GM18520 (cell line): ENCODE results near the gene C6orf62.
"Not testable (repeated sequence)": the region's sequence is repeated elsewhere in the genome, so short reads cannot be mapped to it uniquely, and the experiment has no call there.

Source experiments
- ATAC-seq: cut with Tn5 transposase; IDR thresholded peaks from one replicate; pipeline ENCODE4 v1.9.1; 2021; ENCODE audit not compliant: unreplicated experiment

C6orf62 gene

DNA sequence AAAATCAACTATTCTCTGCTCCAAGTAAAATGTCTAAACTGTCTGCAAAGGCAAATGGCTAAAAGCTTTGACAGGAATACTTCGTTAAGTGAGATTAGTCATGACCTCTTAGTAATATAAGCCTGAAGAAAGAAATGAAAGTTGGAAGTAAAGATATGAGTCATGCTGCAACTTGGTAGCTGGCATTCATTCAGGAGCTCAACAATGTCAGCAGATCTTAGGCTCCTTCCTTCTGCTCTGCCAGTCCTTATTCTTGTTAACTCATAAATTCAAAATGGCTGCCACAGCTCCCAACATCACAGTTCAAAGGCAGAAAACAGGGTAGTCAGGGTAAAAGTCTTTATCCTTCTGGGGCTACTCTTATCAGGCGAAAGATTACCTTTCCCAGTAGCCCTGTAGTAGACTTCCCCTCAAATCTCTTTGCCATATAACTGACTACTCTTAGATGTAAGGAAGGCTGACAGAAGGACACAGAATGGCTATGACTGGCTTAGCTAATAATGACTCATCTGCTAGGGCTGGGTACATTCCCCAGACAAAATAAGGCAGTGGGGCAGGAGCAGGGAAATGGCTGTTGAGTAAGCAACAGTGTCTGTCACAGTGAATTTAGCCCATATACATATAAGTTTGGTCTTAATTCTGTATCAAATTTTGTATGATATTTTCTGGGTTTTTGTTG, 24.4 kb upstream of the C6orf62 start:
- ATAC-seq, result peak; percentile 77

- no peak for ATAC-seq
Measured at GRCh38 chr6:24742216-24742738, 23.3 kb upstream of the C6orf62 start.

DNA sequence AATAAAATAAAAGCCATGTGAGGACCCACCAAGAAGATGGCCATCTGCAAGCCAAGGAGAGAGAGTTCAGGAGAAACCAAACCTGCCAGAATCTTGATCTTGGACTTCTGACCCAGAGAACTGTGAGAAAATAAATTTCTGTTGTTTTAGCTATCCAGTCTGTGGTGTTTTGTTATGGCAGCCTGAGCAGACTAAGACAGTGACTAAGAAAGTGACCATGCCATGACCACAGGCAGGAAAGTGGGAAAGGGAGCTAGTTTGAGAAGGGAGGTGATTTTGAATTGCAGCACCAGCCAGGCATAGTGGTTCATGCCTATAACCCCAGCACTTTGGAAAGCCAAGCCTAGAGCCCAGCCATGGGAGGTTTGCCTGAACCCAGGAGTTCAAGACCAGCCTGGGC, 21.9 kb upstream of the C6orf62 start:
- no peak for ATAC-seq

DNA sequence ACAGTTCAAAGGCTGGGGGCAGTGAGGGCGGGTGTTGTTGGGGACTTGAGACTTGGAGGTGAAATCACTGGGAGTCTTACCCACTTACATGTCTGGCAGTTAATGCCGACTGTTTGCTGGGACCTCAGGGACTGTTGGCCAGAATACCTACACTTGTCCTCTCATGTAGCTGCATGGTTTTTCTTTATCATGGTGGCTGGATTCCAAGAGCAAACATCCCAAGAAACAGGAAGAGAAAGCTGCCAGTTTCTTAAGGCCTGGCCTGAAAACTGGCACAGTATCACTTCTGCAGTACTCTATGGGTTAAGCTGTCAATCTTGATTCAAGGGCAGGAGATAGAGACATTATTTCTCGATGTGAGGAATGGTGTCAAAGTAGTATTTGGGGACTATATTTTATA, 19.8 kb upstream of the C6orf62 start:
- no peak for ATAC-seq

GRCh38 chr6:24734710-24735109, 15.8 kb upstream of the C6orf62 start:
- not testable (repeated sequence) for ATAC-seq

DNA sequence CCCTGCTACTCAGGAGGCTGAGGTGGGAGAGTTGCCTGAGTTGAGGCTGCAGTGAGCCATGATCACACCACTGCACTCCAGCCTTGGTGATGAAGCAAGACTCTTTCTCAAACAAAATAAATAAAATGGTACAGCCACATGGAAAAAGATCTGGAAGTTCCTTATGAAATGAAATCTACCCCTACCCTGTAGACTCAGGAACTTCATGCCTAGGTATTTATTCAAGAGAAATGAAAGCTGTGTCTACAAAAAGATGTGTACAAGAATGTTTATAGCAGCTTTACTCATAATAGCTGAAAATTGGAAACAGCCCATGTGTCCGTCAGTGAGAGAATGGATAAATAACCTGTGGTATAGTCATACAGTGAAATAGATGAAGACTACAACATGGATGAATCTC, 15.2 kb upstream of the C6orf62 start:
- ATAC-seq, result no peak

- ATAC-seq, result not testable (repeated sequence)
Measured at GRCh38 chr6:24731456-24732134, 12.6 kb upstream of the C6orf62 start.

DNA sequence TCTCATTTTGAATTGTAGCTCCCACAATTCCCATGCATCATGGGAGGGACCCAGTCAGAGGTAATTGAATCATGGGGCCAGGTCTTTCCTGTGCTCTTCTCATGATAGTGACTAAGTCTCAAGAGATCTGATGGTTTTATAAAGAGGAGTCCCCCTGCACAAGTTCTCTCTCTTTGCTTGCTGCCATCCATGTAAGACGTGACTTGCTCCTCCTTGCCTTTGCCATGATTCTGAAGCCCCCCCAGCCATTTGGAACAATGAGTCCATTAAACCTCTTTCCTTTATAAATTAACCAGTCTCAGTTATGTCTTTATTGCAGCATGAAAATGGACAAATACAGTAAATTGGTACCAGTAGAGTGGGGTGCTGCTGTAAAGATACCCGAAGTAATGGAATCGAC, 11.7 kb upstream of the C6orf62 start:
- not testable (repeated sequence) for ATAC-seq

- ATAC-seq, result no peak
Measured at GRCh38 chr6:24723270-24723669, 4.3 kb upstream of the C6orf62 start.

DNA sequence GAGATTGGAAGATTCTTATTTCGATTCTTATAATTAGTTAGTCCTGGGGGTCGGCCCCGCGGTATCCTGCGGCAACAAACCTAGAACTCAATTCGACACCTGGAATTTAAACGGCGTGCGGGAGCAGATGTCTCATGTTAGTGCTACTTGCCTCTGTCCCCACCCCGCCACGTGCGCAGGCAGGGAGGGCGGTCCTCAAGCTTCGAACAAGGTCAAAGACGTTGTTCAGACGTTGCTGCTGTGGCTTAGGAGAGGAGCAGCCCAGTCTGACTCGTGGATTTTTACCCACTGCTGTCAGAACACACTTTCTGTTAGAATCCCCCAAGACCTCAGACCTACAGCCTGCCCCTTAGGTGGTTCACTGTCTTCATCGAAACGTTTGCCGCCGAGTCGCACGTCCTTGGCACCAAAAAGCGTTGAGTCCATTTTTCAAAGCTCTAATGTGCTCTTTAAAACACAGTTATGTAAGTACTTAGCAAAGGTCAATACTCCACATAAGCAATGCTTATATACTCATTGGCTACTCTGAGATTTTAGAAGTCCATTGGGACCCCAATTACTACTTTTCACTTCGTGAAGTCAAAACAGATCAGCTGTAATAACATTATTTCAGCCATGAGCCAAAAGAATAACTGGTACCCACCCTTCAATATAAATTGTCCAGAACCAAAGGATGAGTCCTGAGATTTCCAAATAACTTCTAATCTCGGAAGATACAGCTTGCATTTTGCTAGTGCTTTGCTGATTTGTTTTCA, 2.7 kb upstream of the C6orf62 start:
- ATAC-seq, result peak; percentile 28

GRCh38 chr6:24720604-24721460, 1.9 kb upstream of the C6orf62 start:
- peak; percentile 76 for ATAC-seq

DNA sequence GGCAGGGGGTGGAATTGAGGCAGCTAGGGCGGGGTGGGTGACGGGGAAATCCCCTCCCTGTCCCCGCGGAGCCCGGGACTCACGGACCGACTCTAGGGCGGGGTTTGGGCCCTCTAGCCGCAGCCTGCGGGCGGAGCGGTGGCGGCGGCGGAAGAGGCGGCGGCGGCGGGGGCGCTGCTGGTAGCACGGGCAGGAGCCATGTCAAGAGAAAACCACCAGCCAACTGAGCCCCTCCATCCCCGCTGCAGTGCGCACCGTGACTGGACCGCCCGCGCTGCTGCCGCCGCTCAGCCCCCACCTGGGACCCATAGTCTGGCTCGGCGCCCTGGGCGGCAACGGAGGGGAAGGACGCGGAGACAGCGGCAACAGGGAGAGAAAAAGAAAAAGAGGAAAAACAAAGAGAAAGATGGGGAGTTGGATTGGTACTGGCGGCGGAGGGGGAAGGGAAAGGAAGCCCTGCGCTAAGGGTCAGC, 1.2 kb upstream of the C6orf62 start:
- ATAC-seq, result no peak

GRCh38 chr6:24718449-24719124, 367 bp downstream of the C6orf62 start:
- ATAC-seq, result no peak

DNA sequence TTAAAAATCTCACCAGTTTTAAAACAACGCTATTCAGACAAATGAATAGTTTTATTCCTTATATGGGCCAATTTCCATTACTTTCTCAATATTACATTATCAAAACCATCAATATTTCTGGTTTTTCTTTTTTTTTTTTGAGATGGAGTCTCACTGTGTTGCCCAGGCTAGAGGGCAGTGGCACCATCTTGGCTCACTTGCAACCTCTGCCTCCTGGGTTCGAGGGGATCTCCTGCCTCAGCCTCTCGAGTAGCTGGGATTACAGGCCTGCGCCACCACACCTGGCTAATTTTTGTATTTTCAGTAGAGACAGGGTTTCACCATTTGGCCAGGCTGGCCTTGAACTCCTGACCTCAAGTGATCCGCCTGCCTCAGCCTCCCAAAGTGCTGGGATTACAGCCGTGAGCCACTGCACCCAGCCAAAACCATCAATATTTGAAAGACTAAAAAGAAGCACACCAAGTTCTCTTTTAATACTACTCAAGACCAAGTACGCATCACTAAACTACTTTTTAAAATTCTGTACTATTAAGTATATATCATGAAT, 2.3 kb downstream of the C6orf62 start:
- ATAC-seq, result not testable (repeated sequence)

DNA sequence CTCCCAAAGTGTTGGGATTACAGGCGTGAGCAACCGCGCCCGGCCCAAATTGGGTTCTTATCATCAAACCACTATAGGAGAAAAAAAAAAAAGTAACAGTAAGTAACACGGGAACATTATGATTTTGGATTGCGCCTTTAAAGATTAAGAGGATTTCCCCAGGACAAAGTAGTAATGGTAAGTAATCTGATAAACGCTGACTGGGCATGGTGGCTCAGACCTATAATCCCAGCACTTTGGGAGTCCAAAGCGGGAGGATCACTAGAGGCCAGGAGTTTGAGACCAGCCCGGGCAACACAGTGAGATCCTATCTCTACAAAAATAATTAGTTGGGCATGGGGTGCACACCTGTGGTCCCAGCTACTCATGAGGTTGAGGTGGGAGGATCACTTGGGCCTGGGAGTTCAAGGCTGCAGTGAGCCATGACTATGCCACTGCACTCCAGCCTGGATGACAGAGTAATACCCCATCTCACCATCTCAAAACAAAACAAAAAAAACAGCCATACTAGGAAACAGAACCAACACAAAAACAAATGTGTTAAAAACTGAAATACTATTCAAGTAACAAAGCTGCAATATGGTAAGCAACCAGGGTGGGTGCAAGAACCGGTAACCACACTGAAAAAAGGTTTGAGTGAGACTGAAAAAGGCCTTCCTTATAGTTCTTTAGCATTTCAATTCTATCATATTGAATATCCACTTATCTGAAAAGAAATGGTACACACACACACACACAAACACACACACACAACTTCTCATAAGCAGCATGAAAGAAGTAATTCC, 8.2 kb downstream of the C6orf62 start:
- no peak for ATAC-seq

DNA sequence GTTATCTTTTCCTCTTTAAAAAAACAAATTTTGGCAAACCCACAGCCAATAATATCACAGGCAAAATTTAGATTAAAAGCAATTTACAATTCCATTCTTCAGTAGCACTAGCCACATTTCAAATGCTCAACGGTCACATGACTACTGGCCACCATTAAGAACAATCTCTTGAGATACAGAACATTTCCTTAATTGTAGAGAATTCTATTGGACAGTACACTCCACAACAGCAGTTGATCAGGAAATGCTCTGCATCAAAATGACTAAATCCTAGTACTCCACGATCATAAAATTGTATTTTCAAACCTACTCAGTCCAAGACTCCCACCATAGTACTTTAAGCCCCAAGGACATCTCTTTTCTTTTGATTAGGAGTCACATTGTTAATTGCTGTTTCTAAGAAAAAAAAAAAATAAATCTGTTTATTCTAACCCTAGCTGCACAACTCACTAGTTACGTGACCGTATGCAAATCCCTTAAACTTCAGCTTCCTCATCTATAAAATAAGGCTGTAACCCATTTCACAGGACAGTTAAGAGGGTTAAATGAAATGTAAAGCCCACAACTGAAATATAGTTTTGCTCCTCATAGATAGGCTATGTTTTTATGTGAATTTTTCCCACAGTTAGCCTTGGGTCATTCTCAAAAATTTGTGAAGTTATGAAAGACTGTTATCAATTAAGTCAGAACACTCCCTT, 9.8 kb downstream of the C6orf62 start:
- ATAC-seq, result no peak

- ATAC-seq, result no peak
Measured at GRCh38 chr6:24708612-24709011, 10.3 kb downstream of the C6orf62 start.

DNA sequence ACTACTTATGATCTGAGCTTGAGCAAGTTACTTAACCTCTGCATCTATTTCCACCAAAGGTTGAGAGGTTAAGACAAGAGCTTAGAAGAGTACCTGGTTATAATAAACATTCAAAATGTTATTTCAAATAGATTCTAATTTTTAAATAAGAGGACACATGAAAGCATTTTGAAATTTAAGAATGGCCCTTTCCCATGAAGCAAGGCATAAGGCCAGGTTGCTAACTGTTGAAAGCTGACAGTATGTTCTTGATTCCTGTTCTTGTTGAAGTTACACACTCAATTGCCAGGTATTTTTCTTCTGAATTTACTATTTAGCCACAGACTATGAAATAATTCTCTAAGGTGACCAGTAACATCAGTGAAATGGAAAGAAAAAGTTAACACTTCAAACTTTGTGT, 14.5 kb downstream of the C6orf62 start:
- no peak for ATAC-seq
